Measurements from ENCODE around the gene OR10H3.
"Not testable (repeated sequence)": the region's sequence is repeated elsewhere in the genome, so short reads cannot be mapped to it uniquely, and the experiment has no call there.

The OR10H3 gene

GRCh38 chr19:15737722-15738121, at the start of gene OR10H3:
Gene OR10H3 (plus strand): TSS chr19:15737985. CDS start chr19:15741393, 3,408 bp downstream.
- no peak for DNase-seq (ENCODE audit: low spot score)

GRCh38 chr19:15696654-15697194, 41.1 kb upstream of the OR10H3 start:
- DNase-seq (ENCODE audit: low spot score) = no peak

DNA sequence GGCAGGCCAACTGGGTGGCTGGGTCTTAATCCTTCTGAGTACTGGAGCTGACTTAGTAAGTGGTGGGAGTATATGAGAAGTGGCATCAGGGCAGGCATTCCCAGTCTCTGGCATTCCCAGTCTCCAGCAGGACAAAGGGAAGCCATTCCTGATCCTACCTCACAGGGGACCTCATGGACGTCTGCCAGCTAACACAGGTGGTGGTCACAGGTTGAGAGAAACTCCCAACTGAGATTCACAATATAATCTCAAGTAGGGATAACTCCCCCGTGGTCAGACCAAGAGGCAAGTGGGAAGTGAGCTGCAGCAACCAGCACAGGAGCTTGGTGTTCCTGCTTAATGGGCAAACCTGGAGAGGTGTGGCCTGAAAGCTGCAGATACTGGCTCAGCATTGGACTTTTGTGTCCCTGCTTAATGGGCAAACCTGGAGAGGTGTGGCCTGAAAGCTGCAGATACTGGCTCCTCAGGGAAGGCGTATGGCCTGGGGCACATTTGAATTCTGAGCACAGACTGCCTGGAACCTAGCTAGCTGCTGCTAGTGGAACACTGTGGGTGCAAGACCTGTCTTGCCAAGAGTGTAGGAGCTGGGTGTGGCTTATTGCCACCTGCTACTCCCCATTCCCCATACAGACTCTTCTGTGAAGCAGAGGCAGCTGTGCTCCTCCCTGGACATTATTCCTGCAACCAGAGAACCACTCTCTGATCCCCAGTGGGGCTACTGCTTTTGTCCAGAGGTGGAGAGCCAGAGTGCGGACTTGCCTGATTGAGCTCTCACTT, 35.8 kb upstream of the OR10H3 start:
- no peak for DNase-seq (ENCODE audit: low spot score)

- DNase-seq (ENCODE audit: low spot score) = no peak
Observed at GRCh38 chr19:15702534-15702930, 35.3 kb upstream of the OR10H3 start.

- DNase-seq (ENCODE audit: low spot score) = no peak
Observed at GRCh38 chr19:15714638-15715037, 23.1 kb upstream of the OR10H3 start.

GRCh38 chr19:15715642-15716041, 22.1 kb upstream of the OR10H3 start:
- no peak for DNase-seq (ENCODE audit: low spot score)

DNA sequence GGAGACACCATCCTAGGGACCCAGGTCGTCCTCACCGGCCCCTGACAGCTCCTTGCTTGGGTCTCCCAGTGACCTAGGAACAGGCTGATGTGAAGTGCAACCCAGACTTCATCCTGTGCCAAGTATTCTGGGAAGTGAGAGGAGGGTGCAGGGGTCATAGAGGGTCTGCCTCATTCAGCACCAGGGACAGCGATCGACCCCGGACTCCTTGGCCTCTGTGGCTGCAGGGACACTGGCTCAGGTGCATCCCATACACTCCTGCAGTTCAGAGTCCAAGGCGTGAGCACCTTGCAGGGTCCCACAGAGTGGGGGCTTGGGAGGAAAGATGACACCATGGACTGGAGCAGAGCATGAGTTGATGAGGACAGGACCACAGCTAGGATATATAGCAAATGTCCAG, 20.0 kb upstream of the OR10H3 start:
- no peak for DNase-seq (ENCODE audit: low spot score)

DNA sequence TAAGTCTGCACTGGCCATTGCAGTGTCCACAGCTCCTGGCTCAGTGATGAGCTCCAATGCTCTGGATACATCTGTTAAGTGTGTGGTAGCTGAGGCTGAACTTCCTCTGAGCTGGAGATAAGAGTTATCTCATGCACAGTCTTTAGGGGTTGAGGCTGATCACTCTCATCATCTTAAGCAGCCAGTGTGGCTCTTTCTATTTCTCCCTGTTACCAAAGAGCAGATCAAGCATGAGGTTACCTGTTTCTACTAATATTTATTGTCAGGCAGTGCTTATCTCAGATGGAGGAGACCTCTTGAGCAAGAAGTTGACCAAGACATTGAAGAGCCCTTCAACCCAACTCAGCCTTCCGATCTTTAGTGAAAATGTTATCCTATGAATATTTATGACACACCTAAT, 16.5 kb upstream of the OR10H3 start:
- no peak for DNase-seq (ENCODE audit: low spot score)

DNA sequence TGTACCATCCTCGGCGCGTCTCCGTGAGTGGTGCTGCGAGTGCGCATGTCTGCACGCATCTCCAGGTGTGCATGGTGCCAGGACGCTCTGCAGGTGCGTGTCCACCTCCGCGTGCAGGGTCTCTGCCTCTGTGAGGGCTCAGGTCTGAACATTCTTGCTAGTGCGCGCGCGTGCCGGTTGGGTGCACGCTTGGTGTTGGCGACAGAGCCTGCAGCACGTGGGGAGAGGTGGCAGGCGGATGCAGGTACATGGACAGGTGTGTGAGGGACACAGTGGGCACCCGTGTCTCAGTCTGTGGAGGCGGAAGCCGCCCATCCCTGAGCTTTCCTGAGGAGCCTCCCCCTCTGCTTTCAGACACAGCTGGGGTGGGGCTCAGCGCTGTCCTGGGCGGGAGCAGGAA, 14.8 kb upstream of the OR10H3 start:
- DNase-seq (ENCODE audit: low spot score) = no peak

GRCh38 chr19:15727724-15728123, 10.1 kb upstream of the OR10H3 start, which contains the start of gene OR10H2:
Gene OR10H2 (plus strand): TSS chr19:15728024. CDS start chr19:15728044, 20 bp downstream.
- DNase-seq (ENCODE audit: low spot score) = no peak

DNA sequence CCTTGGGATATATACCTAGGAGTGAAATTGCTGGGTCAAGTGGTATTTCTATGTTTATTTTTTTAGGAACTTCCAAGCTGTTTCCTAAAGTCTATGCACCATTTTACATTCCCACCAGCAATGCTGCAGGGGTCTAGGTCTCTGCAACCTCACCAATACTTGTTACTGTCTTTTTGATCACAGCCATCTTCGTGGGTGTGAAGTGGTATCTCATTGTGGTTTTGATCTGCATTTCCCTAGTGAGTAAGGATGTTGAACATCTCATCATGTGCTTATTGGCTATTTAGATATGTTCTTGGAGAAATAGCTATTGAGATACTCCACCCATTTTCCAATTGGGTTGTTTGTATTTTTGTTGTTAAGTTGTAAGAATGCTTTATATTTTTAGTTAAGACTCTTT, 7.2 kb upstream of the OR10H3 start:
- no peak for DNase-seq (ENCODE audit: low spot score)

DNA sequence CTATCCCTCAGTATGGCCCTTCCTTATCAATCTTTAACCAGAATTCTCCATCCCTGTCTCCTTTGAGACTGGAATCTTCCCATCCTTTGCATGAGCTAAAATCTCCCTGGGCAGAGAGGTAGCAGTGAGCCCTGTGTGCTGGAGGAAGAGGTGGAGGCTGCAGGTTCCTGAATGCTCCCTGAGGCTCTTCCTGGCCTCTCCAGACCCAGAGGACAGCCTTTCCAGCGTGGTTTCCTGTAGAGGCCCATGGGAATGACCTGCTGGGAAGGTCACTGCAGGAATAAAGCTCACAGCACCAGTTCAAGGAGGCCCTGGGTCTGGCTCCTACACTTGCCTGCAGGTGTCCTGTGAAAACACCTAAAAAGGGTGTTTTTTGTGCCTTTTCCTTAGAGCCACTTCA, 5.4 kb upstream of the OR10H3 start:
- DNase-seq (ENCODE audit: low spot score) = no peak

GRCh38 chr19:15733895-15734294, 3.9 kb upstream of the OR10H3 start:
- no peak for DNase-seq (ENCODE audit: low spot score)

DNA sequence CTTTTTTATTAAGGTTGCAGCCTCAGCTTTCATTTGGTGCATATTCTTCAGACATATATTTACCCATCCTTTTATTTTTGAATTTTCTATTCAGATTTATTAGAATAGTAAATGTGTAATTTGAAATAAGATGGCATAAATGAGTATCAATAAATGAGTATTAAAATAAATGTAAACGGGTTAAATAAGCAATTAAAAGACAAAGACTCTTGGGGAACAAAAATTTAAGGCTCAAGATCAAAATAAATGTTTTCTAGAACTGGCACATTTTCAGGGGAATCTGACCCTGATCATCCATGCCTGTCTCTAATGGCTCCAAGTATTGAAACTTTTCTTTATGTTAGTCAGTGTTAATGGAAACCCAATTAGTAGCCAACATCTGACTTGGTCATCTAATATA, 3.0 kb downstream of the OR10H3 start:
- DNase-seq (ENCODE audit: low spot score) = no peak

- DNase-seq (ENCODE audit: low spot score) = no peak
Observed at GRCh38 chr19:15748239-15748638, 10.5 kb downstream of the OR10H3 start.

- DNase-seq (ENCODE audit: low spot score) = no peak
Observed at GRCh38 chr19:15758379-15758778, 20.6 kb downstream of the OR10H3 start.

DNA sequence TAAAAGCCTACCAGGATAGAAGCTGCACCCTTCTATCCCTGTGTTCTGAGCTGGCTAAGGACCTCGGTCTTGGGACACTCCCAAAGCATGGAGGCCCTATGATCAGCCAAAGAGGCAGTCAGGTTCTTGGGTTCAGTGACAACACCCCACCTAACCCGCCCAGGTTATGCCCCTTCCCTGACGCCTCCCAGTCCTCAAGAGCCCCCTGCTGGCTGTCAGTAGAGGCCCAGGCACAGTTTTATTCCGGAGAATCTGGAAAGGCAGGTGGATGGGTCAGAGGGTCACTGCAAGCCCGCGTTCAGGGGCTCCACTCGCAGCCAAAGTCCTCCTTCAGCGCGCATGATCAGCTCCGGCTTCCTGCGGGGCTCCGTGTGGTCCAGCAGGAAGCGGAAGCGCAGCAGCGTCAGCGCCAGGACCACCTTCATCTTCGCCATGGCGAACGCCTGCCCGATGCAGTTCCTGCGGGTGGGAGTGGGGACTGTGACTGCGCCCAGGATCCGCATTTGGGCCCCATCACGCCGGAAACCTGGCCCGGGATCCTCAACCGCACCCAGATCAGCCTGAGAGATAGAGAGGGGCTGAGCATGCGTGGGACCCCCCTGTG, 22.3 kb downstream of the OR10H3 start:
- no peak for DNase-seq (ENCODE audit: low spot score)

- DNase-seq (ENCODE audit: low spot score) = no peak
Observed at GRCh38 chr19:15769586-15769985, 31.8 kb downstream of the OR10H3 start.

DNA sequence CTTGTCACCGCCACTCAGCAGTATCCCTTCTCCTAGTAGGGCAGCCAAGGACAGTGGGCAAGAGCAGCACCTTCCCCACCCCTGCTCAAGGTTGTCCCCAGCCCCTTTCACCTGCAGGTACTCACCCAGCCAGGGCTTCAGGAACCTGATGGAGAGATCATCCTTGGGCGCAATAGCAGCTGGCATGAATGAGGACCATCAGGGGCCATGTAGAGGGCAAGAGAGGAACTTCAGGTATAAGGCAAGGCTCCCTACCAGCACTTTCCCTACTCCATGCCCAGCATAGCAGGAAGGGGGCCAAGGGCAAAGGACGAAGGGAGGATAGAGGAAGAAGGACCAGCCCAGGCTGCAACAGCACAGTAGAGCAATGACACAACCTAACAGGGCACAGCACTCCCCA, 36.4 kb downstream of the OR10H3 start:
- DNase-seq (ENCODE audit: low spot score) = not testable (repeated sequence)

GRCh38 chr19:15775249-15775648, 37.5 kb downstream of the OR10H3 start:
- no peak for DNase-seq (ENCODE audit: low spot score)

- no peak for DNase-seq (ENCODE audit: low spot score)
Observed at GRCh38 chr19:15776264-15776663, 38.5 kb downstream of the OR10H3 start.

DNA sequence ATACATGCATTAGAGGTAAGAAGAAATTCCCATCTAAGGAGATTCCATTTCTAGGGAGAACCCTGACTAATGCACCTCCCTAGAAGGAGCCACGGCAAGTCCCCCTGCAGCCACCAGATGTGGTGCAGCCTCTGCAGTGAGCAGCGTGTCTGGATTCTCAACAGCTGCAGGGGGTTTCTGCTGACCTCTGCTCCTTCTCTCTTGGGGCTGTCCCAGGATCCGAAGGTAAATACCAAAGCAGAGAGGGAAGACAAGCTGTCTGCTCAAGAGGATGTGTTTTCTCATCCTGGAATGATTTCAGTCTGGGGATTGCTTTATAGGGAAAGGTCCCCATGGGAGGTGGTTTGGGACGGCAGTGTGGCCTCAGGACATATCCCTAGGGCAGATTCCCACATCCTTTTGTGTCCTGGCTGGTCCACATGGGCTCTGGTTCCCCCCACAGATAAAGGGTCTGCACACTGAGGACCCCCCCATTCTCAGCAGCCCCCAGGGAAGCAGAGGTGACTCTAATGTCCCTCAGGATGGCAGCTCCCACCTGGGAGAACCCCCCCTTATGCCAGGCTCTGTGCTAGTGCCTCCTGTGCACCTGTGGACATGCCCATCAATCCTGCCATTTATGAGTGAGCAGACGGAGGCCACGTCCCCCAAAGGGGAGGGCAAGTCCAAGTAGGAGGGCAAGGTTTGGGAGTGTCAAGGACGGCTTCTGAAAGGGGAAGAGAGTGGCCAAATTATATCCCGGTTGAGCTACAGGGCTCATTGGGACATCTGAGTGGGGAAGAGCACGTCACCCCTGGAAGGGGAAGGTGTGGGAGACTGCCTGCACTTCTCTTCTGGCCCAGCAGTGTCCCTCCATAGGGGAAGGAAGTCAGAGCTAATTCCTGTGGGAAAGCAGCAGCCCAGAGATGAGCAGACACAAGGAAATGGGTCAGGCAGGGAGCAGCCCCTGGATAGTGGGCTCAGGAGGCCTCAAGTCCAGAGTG, 39.5 kb downstream of the OR10H3 start:
- no peak for DNase-seq (ENCODE audit: low spot score)
